Central memory CD8-positive, alpha-beta T cell (primary cell): Measurements from ENCODE around the gene EYA3.

ENCODE experiments used
- ATAC-seq: fragments of 150-1000 bp; cut with Tn5 transposase; replicated peaks from 2 replicates; pipeline ENCODE4 v1.10.0; 2022; ENCODE audit warnings: mild to moderate bottlenecking, moderate FRiP score, moderate number of reproducible peaks; ENCODE audit not compliant: poor library complexity, severe bottlenecking; ENCODE audit errors: extremely low read depth
- DNase-seq, 2 donors: peaks; one replicate each; pipeline ENCODE4 v3.0.0; 2021; ENCODE audit warnings: low spot score in 2 of 2
- H3K27ac Mint-ChIP-seq: one replicate; pipeline ENCODE4 v1.8.0; 2022; ENCODE audit warnings: low read depth, mild to moderate bottlenecking, moderate library complexity, mixed read lengths
- H3K27me3 Mint-ChIP-seq: one replicate; pipeline ENCODE4 v1.8.0; 2022; ENCODE audit warnings: mixed read lengths
- H3K36me3 Mint-ChIP-seq: one replicate; pipeline ENCODE4 v1.8.0; 2022; ENCODE audit warnings: mild to moderate bottlenecking, moderate library complexity, mixed read lengths; ENCODE audit not compliant: insufficient read depth
- H3K4me1 Mint-ChIP-seq: one replicate; pipeline ENCODE4 v1.8.0; 2022; ENCODE audit warnings: mixed read lengths
- H3K4me3 Mint-ChIP-seq: one replicate; pipeline ENCODE4 v1.8.0; 2022; ENCODE audit warnings: mild to moderate bottlenecking, moderate library complexity, mixed read lengths
- H3K9me3 Mint-ChIP-seq: one replicate; pipeline ENCODE4 v1.8.0; 2022; ENCODE audit warnings: mixed read lengths

Gene EYA3

DNA sequence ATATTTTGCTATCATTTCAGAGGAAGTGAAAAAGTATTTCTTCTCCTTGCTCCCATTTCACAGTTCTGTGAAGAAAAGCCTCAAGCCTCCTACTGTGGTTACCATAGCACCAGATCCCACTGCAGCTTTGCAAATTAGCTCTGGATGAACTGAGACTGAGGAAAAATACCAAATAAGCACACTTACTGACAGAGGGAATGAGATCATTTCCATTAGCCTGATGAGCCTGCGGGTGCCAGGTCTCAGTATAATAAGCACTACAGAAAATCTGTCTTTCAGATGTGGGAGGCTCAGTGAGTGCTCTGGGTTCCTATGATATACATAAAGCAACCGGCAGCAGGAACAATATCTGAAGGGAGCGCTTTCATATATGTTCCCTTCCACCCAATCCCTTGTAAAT is 107.3 kb downstream of the EYA3 start:
- no peaks in the 10 kb centered on the region for H3K9me3 Mint-ChIP-seq
- H3K27ac Mint-ChIP-seq: no peak overlapping the region
- ATAC-seq (no peak), DNase-seq (no peak)
- H3K4me3 Mint-ChIP-seq: no peak overlapping the region
- H3K36me3 Mint-ChIP-seq: peaks cover 8% of the 10 kb centered on the region
- H3K27me3 Mint-ChIP-seq: no peaks in the 10 kb centered on the region
- no peaks in the 10 kb centered on the region for H3K4me1 Mint-ChIP-seq

DNA sequence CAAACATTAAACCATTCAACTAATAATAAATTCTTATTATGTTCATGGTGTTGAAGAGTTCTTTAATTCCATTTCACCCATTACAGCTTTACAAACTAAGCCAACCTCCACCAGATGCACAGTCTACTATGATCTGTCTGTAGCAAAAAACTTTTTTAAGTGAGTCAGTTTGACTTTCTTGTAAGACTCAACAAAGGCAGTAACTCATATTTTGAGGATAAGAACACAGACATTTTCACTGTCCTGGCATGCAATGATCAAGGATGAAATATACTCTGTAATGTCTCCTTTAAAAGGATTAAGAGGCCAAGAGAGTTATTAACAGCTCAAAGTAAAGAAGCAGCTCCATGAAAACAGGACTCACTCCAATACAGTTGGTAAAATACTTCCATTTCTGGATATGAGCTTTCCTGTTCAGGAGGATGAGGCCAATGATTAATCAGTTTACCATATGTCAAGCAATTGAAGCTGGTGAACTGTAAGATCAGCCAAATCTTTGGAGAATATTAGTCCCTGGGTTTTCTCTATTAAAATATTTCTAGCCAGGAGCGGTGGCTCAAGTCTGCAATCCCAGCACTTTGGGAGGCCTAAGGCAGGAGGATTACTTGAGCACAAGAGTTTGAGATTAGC is 108.1 kb downstream of the EYA3 start:
- H3K4me1 Mint-ChIP-seq: no peaks in the 10 kb centered on the region
- H3K27me3 Mint-ChIP-seq: no peaks in the 10 kb centered on the region
- DNase-seq: no peak
- H3K36me3 Mint-ChIP-seq: peaks cover 5% of the 10 kb centered on the region
- H3K27ac Mint-ChIP-seq: no peak overlapping the region
- no peak for ATAC-seq
- H3K4me3 Mint-ChIP-seq: no peak overlapping the region
- no peaks in the 10 kb centered on the region for H3K9me3 Mint-ChIP-seq

DNA sequence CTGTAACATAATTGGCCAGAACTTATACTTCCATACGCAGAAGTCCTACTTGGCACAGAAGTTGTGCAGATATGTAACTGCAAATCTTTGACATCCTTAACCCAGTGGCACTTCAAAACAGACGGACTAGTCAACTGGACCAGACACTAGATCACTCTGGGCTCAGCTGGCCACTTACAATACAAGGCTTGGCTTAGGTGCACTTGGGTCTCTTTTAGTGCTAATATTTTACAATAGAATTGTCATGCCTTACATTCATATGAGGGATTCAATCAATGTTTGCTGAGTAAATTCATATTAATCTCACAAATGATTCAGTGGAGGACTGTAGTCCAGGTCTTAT is 108.6 kb downstream of the EYA3 start:
- ATAC-seq: no peak
- Mint-ChIP-seq H3K27ac (no peak overlapping the region), H3K4me1 (no peaks in the 10 kb centered on the region)

DNA sequence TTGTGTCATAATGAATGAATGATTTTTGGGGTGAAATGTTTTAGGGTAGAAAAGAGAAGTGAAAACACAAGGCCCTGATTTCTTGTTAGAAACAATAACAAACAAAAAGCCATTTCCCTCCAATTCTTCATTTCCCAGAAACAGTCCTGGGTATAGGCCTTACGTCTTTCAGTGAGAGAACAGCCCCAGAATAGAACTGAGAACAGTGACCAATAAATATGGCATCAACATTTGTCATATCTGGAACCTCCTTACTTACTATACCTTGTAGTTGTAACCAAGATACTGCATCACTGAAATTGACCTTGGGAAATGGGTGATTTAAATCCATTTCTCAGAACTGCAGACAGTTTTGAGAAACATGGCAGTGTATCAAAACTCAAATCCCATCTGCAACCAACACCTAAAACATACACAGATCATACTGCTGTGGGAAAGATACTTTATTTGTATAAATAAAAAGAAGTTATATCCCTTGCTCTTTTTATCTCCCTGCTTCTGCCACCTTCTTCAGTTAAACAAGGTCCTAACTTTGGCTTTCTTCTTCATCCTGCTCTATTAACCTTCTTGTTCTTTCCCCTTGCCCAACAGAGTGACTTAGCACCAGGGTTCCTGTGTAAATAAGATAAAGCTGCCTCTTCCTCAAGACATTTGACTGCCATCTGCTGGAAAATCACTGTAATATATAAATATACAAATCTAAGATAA is 109.1 kb downstream of the EYA3 start:
- DNase-seq (no peak), ATAC-seq (no peak)
- peaks cover 5% of the 10 kb centered on the region for H3K36me3 Mint-ChIP-seq
- no peaks in the 10 kb centered on the region for H3K4me1 Mint-ChIP-seq
- no peaks in the 10 kb centered on the region for H3K27me3 Mint-ChIP-seq
- H3K27ac Mint-ChIP-seq: no peak overlapping the region
- no peak overlapping the region for H3K4me3 Mint-ChIP-seq
- no peaks in the 10 kb centered on the region for H3K9me3 Mint-ChIP-seq

More for the DNA sequence above, 108.6 kb downstream of the EYA3 start:
- Mint-ChIP-seq H3K36me3 (peaks cover 5% of the 10 kb centered on the region), H3K4me3 (no peak overlapping the region), H3K9me3 (no peaks in the 10 kb centered on the region), H3K27me3 (no peaks in the 10 kb centered on the region)
- no peak for DNase-seq

DNA sequence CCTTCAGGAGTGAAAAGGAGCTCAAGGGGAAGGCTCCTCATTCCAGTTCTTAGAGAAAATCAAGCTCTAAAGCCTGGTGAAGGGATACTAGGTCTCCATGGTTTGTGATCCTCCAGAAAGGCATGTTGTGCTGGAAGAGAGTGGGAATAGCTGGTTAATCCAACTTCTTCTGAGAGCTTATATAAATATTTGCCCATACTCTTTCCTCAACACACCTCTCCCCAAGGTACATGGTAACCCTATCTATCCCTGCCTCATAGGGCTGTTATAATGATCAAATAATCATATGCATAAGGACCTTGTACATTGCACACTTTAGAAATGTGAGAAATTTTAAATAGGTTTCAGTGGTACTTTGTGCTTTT is 114.0 kb downstream of the EYA3 start:
- H3K4me1 Mint-ChIP-seq: peaks cover 5% of the 10 kb centered on the region
- peaks cover 15% of the 10 kb centered on the region for H3K36me3 Mint-ChIP-seq
- H3K27me3 Mint-ChIP-seq: no peaks in the 10 kb centered on the region
- DNase-seq (no peak), ATAC-seq (no peak)
- no peak overlapping the region for H3K4me3 Mint-ChIP-seq
- H3K27ac Mint-ChIP-seq: no peak overlapping the region
- H3K9me3 Mint-ChIP-seq: no peaks in the 10 kb centered on the region

DNA sequence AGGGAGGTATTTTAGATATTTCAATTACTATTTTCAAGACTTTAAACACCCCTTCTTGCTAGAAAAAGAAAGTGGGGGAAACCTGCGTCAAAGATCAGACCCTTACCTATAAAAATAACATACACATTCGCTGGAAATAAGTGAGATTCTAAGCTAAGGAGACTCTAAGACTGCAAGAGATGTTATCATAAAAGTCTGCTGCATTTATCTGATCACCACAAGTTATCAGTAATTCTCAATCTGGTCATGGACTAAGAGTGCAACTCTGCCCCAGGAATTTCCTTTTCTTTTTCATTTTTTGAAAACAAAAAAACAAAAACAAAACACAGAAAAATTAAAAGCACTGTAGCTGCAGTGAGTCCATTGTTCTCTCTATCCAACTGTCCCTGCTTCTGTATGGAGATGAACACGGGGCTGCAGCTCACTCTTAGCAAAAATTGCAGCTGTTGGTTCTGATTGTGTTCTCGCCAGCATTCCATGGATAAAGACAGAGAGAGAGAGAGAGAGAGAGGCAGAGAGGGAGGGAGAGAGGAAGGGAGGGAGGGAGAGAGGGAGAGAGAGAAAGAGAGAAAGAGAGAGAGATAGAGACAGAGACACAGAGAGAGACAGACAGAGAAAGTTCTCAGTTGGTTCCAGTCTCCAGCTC is 114.5 kb downstream of the EYA3 start:
- Mint-ChIP-seq H3K4me1 (peaks cover 6% of the 10 kb centered on the region), H3K9me3 (no peaks in the 10 kb centered on the region), H3K27me3 (no peaks in the 10 kb centered on the region), H3K4me3 (no peak overlapping the region), H3K27ac (no peak overlapping the region), H3K36me3 (peaks cover 18% of the 10 kb centered on the region)
- ATAC-seq (no peak), DNase-seq (no peak)

DNA sequence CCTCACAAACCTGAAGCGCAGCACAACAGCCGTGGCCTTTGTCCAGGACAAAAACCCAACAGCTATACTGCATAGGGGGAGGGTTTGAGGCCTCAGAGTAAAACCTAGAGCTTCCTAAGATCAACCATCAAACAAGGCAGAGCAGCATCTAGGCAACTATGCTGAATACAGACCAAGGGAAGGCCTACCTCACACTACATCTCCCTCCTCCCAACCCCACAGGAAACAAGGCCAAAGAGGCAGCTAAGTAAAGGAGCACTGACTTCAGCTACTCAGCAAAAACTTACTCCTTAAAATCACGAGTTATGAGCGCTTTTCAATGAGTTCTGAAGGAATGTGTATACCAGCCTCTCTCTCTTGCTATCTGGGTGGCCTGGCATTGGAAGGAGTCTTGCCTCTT is 116.3 kb downstream of the EYA3 start:
- H3K27me3 Mint-ChIP-seq: no peaks in the 10 kb centered on the region
- peaks cover 14% of the 10 kb centered on the region for H3K4me1 Mint-ChIP-seq
- no peak overlapping the region for H3K27ac Mint-ChIP-seq
- H3K36me3 Mint-ChIP-seq: peaks cover 19% of the 10 kb centered on the region
- DNase-seq: no peak
- H3K4me3 Mint-ChIP-seq: no peak overlapping the region
- ATAC-seq: no peak
- H3K9me3 Mint-ChIP-seq: no peaks in the 10 kb centered on the region

DNA sequence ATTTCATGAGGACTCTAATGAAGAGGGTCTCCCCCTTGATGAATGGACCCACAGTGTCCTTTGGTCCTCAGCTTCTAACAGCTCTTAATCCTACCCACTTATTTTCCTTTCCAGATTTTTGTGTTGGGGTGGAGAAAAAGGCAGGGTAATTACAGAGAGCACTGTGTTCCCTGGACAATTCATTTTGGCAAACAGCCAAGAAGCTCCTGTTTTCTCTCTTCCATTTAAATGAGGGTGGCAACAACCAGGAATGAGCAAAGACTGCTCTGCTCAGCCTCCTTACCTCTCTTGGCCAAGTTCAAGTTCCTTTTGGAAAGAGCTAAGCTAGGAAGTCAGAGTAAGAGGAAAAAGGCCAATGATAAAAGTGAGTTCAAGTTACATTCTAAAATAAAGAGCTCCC is 116.7 kb downstream of the EYA3 start:
- H3K27me3 Mint-ChIP-seq: no peaks in the 10 kb centered on the region
- ATAC-seq (no peak), DNase-seq (no peak)
- peaks cover 20% of the 10 kb centered on the region for H3K36me3 Mint-ChIP-seq
- H3K4me1 Mint-ChIP-seq: peaks cover 14% of the 10 kb centered on the region
- no peaks in the 10 kb centered on the region for H3K9me3 Mint-ChIP-seq
- H3K4me3 Mint-ChIP-seq: no peak overlapping the region
- H3K27ac Mint-ChIP-seq: no peak overlapping the region

DNA sequence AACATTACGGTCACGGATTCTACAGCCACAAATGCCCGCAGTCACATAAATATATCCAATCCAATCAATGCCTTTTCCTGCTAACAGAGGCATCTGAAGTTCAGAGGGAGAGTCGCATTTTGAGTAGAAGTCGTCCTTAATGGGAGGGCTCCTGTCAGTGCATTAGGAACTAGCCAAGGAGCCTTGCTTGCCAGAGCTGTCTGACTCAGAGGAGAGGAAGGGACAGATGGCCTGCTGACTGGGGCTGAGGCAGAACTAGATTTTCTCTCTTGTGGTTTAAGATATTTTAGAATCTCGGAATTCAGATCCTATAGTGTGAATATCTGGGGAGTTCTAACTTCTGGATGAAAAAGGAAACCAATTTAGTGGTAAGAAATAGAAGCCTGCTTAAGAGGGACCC is 118.0 kb downstream of the EYA3 start:
- Mint-ChIP-seq H3K9me3 (no peaks in the 10 kb centered on the region), H3K4me1 (peaks cover 14% of the 10 kb centered on the region), H3K4me3 (no peak overlapping the region), H3K36me3 (peaks cover 24% of the 10 kb centered on the region), H3K27ac (no peak overlapping the region), H3K27me3 (no peaks in the 10 kb centered on the region)
- ATAC-seq: no peak
- DNase-seq: no peak

DNA sequence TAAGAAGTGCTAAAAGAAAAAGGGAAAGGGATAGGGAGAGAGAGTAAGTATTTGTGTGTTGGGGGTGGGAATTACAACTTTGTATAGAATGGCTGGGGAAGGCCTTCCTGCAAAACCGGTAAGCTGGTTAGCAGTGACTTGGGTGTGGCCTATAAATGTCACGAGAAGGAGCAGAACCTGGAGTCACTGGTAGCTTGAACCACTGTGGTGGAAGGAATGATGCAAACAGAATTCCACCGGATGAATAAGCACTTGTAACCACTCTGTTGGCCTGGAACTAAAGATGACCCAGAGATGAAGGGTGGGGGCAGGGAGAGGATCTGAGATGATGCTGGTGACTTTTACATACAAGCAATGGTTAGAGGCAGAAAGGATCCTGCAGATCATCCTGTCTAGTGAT is 119.7 kb downstream of the EYA3 start:
- ATAC-seq (no peak), DNase-seq (no peak)
- Mint-ChIP-seq H3K4me1 (peaks cover 14% of the 10 kb centered on the region), H3K4me3 (no peak overlapping the region), H3K27me3 (no peaks in the 10 kb centered on the region), H3K27ac (no peak overlapping the region), H3K36me3 (peaks cover 29% of the 10 kb centered on the region), H3K9me3 (no peaks in the 10 kb centered on the region)

DNA sequence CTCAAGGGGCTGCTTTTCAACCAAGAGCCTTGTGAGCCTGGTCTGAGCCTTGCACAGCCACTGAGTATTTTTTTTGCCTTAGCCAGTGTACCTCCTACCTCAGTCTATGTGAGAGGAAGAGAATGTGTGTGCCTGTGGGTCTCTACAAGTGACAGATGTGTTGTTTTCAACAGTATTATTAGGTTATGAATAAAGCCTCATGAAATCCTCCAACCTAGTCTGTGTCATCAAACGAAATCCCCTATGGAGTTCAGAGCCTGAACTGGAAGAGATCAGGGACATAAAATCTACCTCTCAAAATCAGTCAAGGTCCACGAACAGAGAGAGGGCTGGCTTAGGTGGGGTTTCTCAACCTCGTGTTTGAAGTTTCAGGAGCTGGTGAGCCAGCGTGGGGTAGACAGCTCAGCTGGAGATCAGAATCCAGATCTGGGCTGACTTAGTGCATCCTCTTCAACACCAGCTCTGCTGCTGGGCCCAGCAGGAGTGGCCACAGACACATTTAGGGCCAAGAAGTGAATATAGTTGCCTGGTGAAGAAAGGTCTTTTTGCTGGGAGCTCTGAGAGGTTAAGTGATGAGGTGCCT is 120.4 kb downstream of the EYA3 start:
- H3K36me3 Mint-ChIP-seq: peaks cover 24% of the 10 kb centered on the region
- peaks cover 14% of the 10 kb centered on the region for H3K4me1 Mint-ChIP-seq
- ATAC-seq (no peak), DNase-seq (no peak)
- no peak overlapping the region for H3K27ac Mint-ChIP-seq
- H3K27me3 Mint-ChIP-seq: no peaks in the 10 kb centered on the region
- no peak overlapping the region for H3K4me3 Mint-ChIP-seq
- no peaks in the 10 kb centered on the region for H3K9me3 Mint-ChIP-seq

DNA sequence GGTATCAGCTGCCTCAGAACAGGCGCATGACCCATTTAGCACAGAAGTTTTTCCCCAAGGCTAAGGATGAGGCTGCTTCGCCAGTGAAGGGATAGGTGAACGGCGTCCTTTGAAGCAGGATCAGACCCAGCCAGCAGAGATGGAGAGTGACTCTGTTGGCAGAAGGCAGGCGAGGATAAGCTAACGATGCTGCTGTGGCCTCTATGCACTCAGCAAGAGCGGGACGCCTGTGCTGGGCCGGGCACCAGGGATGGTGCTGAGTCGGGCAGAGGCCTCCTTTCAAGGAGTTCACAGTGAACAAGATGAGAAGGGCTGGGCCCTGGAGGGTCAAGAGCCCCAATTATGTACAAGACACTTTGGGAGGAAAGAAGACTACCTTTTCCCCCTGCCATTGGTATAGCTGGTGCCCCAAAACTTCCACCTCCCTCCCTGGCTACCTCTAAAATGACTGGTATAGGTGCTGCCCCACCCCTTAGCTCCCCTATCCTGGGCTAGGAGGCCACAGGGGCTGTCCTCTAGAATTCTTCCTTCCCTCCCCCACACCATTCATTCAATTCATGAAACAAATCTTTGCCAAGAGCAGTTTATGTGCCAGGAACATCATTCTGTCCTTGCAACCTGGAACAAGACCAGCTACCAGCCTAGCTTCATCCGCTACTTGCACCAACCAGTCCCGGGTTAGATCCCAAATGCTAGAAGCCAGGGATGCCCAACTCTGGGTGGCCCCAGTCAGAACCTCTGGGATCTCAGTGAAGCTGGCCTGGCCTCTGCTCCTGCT is 121.1 kb downstream of the EYA3 start:
- DNase-seq (no peak), ATAC-seq (no peak)
- Mint-ChIP-seq H3K4me3 (no peak overlapping the region), H3K36me3 (peaks cover 23% of the 10 kb centered on the region), H3K27me3 (no peaks in the 10 kb centered on the region), H3K9me3 (no peaks in the 10 kb centered on the region), H3K27ac (peak overlapping the region; percentile 29), H3K4me1 (peaks cover 14% of the 10 kb centered on the region)
